ENCODE results near the gene TPST2.

Gene TPST2

DNA sequence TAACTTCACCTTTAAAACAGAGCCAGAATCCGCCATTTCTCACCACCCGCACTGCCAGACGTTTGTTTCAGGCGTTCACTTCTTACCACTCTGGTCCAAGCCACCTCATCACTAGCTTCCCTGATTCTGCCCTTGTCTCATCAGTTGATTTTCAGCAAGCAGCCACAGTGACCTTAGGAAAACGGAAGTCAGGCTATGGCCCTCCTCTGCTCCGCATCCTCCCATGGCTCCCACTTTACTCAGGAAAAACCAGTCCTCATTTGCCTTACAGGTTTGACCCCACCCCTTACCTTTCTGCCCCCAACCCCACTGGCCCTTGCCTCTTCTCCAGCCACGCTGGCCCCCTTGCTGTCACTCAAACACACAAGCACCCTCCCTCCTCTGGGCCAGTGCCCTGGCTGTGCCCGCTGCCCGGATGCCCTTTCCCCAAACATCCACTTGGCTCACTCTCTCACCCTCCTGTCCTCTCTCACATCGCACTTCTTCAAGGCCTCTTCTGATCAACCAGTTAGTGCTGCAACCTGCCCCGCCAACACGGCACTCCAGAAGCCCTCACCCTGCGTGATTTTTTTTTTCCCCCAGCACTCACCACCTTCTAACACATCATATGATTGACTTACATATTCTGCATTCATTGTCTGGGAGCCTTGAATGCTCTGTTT is 18.9 kb downstream of the TPST2 start:
- H3K36me3 Mint-ChIP-seq (ENCODE audit: insufficient read depth): peaks cover 24% of the 10 kb centered on the region
- peak overlapping the region; percentile 75 for H3K27ac Mint-ChIP-seq (ENCODE audit: low read depth)
- H3K4me1 Mint-ChIP-seq: peaks cover 89% of the 10 kb centered on the region
- peak overlapping the region; percentile 61 for H3K4me3 Mint-ChIP-seq
- no peak for DNase-seq (ENCODE audit: low spot score in 2 of 2)
- ATAC-seq (replicated peaks; ENCODE audit: extremely low read depth, poor library complexity, severe bottlenecking): peak; percentile 78
- H3K27me3 Mint-ChIP-seq: no peaks in the 10 kb centered on the region
- no peaks in the 10 kb centered on the region for H3K9me3 Mint-ChIP-seq

DNA sequence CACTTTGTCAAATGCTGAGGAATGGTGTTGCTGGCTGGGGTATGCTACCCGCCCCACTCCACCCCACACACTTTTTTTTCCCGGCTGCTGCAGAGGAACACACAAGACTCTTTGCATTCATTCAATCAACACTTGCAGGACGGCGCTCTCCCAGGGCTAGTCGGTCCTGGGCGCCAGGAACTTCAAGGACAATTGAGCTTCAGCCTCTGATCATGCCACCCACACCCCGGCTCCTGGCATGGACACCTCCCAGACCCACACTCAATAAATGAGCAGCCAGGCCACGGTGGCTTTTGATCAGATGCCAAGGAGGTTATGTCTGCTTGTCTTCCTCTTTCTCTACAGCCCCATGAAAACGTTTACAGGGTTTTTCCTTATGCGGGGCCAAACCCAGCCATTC is 19.8 kb downstream of the TPST2 start:
- ATAC-seq (replicated peaks; ENCODE audit: extremely low read depth, poor library complexity, severe bottlenecking) (no peak), DNase-seq (ENCODE audit: low spot score in 2 of 2) (no peak)
- H3K27ac Mint-ChIP-seq (ENCODE audit: low read depth): peak overlapping the region; percentile 75
- peak overlapping the region; percentile 61 for H3K4me3 Mint-ChIP-seq
- no peaks in the 10 kb centered on the region for H3K27me3 Mint-ChIP-seq
- H3K4me1 Mint-ChIP-seq: peaks cover 88% of the 10 kb centered on the region
- H3K9me3 Mint-ChIP-seq: no peaks in the 10 kb centered on the region
- peaks cover 23% of the 10 kb centered on the region for H3K36me3 Mint-ChIP-seq (ENCODE audit: insufficient read depth)

- Mint-ChIP-seq H3K4me1 (peaks cover 88% of the 10 kb centered on the region), H3K9me3 (no peaks in the 10 kb centered on the region), H3K36me3 (ENCODE audit: insufficient read depth) (peaks cover 26% of the 10 kb centered on the region), H3K27ac (ENCODE audit: low read depth) (peak overlapping the region; percentile 69), H3K4me3 (no peak overlapping the region), H3K27me3 (no peaks in the 10 kb centered on the region)
- ATAC-seq (replicated peaks; ENCODE audit: extremely low read depth, poor library complexity, severe bottlenecking): no peak
- no peak for DNase-seq (ENCODE audit: low spot score in 2 of 2)
Measured at GRCh38 chr22:26568207-26568706, 21.7 kb downstream of the TPST2 start.

GRCh38 chr22:26567610-26568009 is 22.3 kb downstream of the TPST2 start:
- Mint-ChIP-seq H3K27ac (ENCODE audit: low read depth) (peak overlapping the region; percentile 69), H3K27me3 (no peaks in the 10 kb centered on the region), H3K36me3 (ENCODE audit: insufficient read depth) (peaks cover 24% of the 10 kb centered on the region), H3K9me3 (no peaks in the 10 kb centered on the region), H3K4me1 (peaks cover 88% of the 10 kb centered on the region), H3K4me3 (no peak overlapping the region)
- ATAC-seq (replicated peaks; ENCODE audit: extremely low read depth, poor library complexity, severe bottlenecking): no peak
- no peak for DNase-seq (ENCODE audit: low spot score in 2 of 2)

DNA sequence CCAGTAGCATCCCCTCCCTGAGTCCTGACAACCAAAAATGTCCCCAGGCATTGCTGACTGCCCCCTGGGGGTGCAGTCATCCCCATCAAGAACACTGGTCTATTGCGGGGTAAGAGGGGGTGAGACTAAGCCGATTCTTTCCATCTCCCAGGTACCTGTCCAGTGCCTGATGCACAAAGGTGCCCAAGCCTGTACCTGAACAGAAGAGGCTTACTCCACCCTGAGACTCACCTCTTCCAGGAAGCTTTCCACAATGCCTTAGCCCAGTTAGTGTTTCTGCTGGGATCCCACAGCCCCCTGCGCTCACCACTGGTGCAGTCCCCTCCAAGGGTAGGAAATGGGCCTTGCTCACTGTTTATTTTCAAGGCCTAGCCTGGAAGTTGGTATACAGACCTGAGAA is 22.9 kb downstream of the TPST2 start:
- peaks cover 28% of the 10 kb centered on the region for H3K36me3 Mint-ChIP-seq (ENCODE audit: insufficient read depth)
- peak overlapping the region; percentile 49 for H3K4me3 Mint-ChIP-seq
- no peaks in the 10 kb centered on the region for H3K27me3 Mint-ChIP-seq
- H3K4me1 Mint-ChIP-seq: peaks cover 88% of the 10 kb centered on the region
- H3K9me3 Mint-ChIP-seq: no peaks in the 10 kb centered on the region
- no peak for ATAC-seq (replicated peaks; ENCODE audit: extremely low read depth, poor library complexity, severe bottlenecking)
- H3K27ac Mint-ChIP-seq (ENCODE audit: low read depth): peak overlapping the region; percentile 69
- no peak for DNase-seq (ENCODE audit: low spot score in 2 of 2)

DNA sequence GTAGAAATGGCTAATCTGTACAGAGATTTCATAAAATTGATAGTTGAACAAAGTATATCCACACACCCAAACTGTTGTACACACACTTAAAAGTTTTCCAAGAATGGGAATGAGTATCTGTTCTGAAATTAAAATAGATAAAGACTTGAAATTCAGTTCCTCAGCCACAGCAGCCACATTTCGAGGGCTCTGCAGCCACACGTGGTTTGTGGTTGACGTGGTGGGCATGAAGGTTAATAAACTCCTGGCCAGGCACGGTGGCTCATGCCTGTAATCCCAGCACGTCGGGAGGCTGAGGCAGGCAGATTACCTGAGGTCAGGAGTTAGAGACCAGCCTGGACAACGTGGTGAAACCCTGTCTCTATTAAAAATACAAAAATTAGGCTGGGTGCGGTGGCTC is 24.0 kb downstream of the TPST2 start:
- Mint-ChIP-seq H3K36me3 (ENCODE audit: insufficient read depth) (peaks cover 24% of the 10 kb centered on the region), H3K9me3 (no peaks in the 10 kb centered on the region), H3K4me1 (peaks cover 82% of the 10 kb centered on the region), H3K27me3 (no peaks in the 10 kb centered on the region), H3K27ac (ENCODE audit: low read depth) (no peak overlapping the region), H3K4me3 (peak overlapping the region; percentile 49)
- no peak for ATAC-seq (replicated peaks; ENCODE audit: extremely low read depth, poor library complexity, severe bottlenecking)
- no peak for DNase-seq (ENCODE audit: low spot score in 2 of 2)

DNA sequence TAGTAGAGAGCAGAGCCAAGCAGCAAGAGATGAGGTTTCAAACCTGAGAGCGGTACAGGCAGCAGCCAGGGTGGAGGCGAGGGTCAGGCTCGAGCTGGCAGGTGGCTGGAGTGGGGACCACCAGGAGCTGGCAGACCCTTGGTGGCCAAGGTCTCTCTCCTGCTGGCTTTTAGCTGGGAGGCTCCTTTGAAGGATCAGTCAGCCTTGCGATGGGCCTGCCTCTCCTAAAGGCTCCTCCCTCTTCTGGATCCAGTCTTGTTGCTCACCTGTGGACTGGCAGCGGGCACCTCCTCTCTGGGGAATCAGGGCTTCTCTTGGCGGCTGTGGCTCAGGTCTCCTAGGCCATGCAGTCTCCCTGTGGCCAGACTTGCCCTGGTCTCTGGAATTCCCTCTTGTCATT is 24.8 kb downstream of the TPST2 start:
- no peak overlapping the region for H3K4me3 Mint-ChIP-seq
- H3K9me3 Mint-ChIP-seq: no peaks in the 10 kb centered on the region
- no peak for ATAC-seq (replicated peaks; ENCODE audit: extremely low read depth, poor library complexity, severe bottlenecking)
- no peak overlapping the region for H3K27ac Mint-ChIP-seq (ENCODE audit: low read depth)
- H3K36me3 Mint-ChIP-seq (ENCODE audit: insufficient read depth): peaks cover 25% of the 10 kb centered on the region
- DNase-seq (ENCODE audit: low spot score in 2 of 2): no peak
- peaks cover 82% of the 10 kb centered on the region for H3K4me1 Mint-ChIP-seq
- H3K27me3 Mint-ChIP-seq: no peaks in the 10 kb centered on the region

DNA sequence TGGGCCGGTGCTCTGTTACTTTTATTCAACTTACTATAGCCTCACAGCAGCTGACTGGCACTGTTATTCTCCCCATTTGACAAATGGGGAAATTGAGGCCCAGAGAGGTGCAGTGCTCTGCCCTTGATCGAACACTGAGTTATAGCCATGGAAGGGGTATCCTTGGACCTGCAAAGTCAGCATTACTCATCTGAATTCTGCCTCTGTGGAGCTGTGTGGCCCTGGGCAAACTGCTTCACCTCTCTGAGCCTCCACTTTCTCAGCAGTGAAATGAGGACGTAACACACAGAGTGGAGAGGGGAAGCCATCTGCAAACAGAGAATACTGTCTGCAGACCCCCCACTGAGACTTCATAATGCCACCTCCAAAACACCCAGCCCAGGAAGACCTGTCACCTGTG is 25.3 kb downstream of the TPST2 start:
- Mint-ChIP-seq H3K9me3 (no peaks in the 10 kb centered on the region), H3K36me3 (ENCODE audit: insufficient read depth) (peaks cover 25% of the 10 kb centered on the region), H3K4me3 (no peak overlapping the region), H3K27me3 (no peaks in the 10 kb centered on the region), H3K27ac (ENCODE audit: low read depth) (no peak overlapping the region), H3K4me1 (peaks cover 82% of the 10 kb centered on the region)
- DNase-seq (ENCODE audit: low spot score in 2 of 2) (no peak), ATAC-seq (replicated peaks; ENCODE audit: extremely low read depth, poor library complexity, severe bottlenecking) (no peak)

GRCh38 chr22:26564181-26564580 is 25.8 kb downstream of the TPST2 start:
- Mint-ChIP-seq H3K4me1 (peaks cover 86% of the 10 kb centered on the region), H3K9me3 (no peaks in the 10 kb centered on the region), H3K27me3 (no peaks in the 10 kb centered on the region), H3K4me3 (no peak overlapping the region), H3K27ac (ENCODE audit: low read depth) (peak overlapping the region; percentile 22), H3K36me3 (ENCODE audit: insufficient read depth) (peaks cover 23% of the 10 kb centered on the region)
- no peak for DNase-seq (ENCODE audit: low spot score in 2 of 2)
- no peak for ATAC-seq (replicated peaks; ENCODE audit: extremely low read depth, poor library complexity, severe bottlenecking)

DNA sequence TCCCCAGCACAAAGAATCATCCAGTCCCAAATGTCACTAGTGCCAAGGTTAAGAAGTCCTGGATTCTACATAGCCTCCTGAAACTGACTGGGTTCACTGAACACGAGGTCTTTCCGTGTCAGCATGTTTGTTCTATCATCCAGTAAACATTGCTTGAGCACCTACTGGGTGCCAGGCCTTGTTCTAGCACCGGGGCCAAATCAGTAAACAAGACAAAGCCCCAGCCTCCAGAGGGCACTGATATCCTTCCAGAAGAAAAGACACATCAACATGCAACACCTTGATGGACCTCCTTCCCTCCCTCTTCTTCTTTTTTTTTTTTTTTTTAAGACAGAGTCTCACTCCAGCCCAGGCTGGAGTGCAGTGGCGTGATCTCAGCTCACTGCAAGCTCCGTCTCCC is 26.9 kb downstream of the TPST2 start:
- Mint-ChIP-seq H3K27ac (ENCODE audit: low read depth) (peak overlapping the region; percentile 73), H3K4me3 (no peak overlapping the region), H3K27me3 (no peaks in the 10 kb centered on the region), H3K9me3 (no peaks in the 10 kb centered on the region), H3K4me1 (peaks cover 89% of the 10 kb centered on the region), H3K36me3 (ENCODE audit: insufficient read depth) (peaks cover 27% of the 10 kb centered on the region)
- DNase-seq (ENCODE audit: low spot score in 2 of 2) (no peak), ATAC-seq (replicated peaks; ENCODE audit: extremely low read depth, poor library complexity, severe bottlenecking) (no peak)

- no peaks in the 10 kb centered on the region for H3K27me3 Mint-ChIP-seq
- H3K9me3 Mint-ChIP-seq: no peaks in the 10 kb centered on the region
- no peak for DNase-seq (ENCODE audit: low spot score in 2 of 2)
- peaks cover 30% of the 10 kb centered on the region for H3K36me3 Mint-ChIP-seq (ENCODE audit: insufficient read depth)
- no peak overlapping the region for H3K4me3 Mint-ChIP-seq
- ATAC-seq (replicated peaks; ENCODE audit: extremely low read depth, poor library complexity, severe bottlenecking): no peak
- peaks cover 87% of the 10 kb centered on the region for H3K4me1 Mint-ChIP-seq
- peak overlapping the region; percentile 41 for H3K27ac Mint-ChIP-seq (ENCODE audit: low read depth)
Measured at GRCh38 chr22:26561756-26562417, 28.0 kb downstream of the TPST2 start.

DNA sequence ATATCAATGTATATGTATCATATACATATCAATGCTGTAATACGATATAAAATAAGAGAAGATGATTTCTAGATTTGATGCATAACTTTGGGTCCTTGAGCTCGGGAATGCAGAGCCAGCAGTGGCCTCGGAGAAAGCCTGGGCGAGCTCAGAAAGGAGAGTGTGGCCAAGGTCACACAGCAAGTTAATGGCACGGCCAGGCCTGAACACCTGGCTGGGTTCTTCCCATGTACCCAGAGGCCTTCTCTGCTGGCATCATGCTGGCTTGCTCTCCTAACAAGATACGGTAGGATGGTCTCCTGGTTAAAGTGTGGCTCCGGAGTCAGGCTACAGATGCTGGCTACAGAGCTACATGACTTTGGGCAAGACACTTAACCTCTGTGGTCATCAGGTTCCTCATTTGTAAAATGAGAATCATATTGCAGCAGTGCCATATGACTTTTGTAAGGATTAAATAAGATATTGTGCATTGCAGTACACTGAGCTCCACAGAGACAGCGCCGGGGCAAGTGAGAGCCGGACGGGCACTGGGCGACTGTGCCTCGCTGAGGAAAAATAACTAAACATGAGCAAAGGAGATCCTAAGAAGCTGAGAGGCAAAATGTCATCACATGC is 29.9 kb downstream of the TPST2 start:
- no peak for DNase-seq (ENCODE audit: low spot score in 2 of 2)
- Mint-ChIP-seq H3K4me3 (no peak overlapping the region), H3K27me3 (no peaks in the 10 kb centered on the region), H3K36me3 (ENCODE audit: insufficient read depth) (peaks cover 26% of the 10 kb centered on the region), H3K4me1 (peaks cover 79% of the 10 kb centered on the region), H3K9me3 (no peaks in the 10 kb centered on the region), H3K27ac (ENCODE audit: low read depth) (peak overlapping the region; percentile 83)
- no peak for ATAC-seq (replicated peaks; ENCODE audit: extremely low read depth, poor library complexity, severe bottlenecking)

Data from central memory CD8-positive, alpha-beta T cell (primary cell).